Upper lobe of left lung (tissue), 4 donors: Measurements from ENCODE around the gene ARG2.

Source experiments
- CTCF ChIP-seq, 6 experiments: fragments of 450-650 bp in 4 of 6; fragments of 200-600 bp in 2 of 6; sonication (generic) in 2 of 6; IDR thresholded peaks; one replicate each; pipeline ENCODE4 v1.5.1; 2016 to 2019; ENCODE audit warnings: antibody characterized with exemption in 6 of 6
- POLR2AphosphoS5 ChIP-seq, 2 donors: sonication (generic); formaldehyde crosslinking; IDR thresholded peaks; one replicate each; pipeline ENCODE4 v1.5.1; 2017; ENCODE audit warnings: antibody characterized with exemption in 2 of 2

GRCh38 chr14:67674480-67675218, 54.9 kb downstream of the ARG2 start, which contains the start of gene VTI1B:
- peak in 3 of 6 experiments; percentile 5 to 24 (median 6) for TF ChIP-seq CTCF (IDR thresholded peaks at IDR 0.05)
- TF ChIP-seq POLR2AphosphoS5 (IDR thresholded peaks at IDR 0.05) = peak; percentile 48 to 58
